Endothelial cell of umbilical vein (primary cell): ENCODE data around the gene FMN1. TPM values are rescaled to one million over a fixed set of nuclear protein-coding genes. Genes with fewer than 3 reads are reported as not detected.

Experiments
- BruUV-seq: library from RNA; stranded (reverse); fragments of 400-500 nt; replicated peaks from 2 replicates; lab custom pipeline; 2021; lab: Mats Ljungman, UMichigan
- CTCF ChIA-PET: fragments of 300-600, 350-600 bp; sonication (Branson Sonifier 250); formaldehyde crosslinking; loops from one replicate; lab custom pipeline; 2021; ENCODE audit warnings: antibody characterized with exemption, inconsistent platforms; lab: Charles Lee
- POLR2A ChIA-PET: fragments of 300-600, 350-600 bp; sonication (Branson Sonifier 250); formaldehyde crosslinking; loops from one replicate; lab custom pipeline; 2021; ENCODE audit warnings: antibody characterized with exemption, inconsistent platforms; lab: Charles Lee
- DNase-seq: peaks from one replicate; pipeline ENCODE4 v3.0.0-alpha.2; 2011; ENCODE audit warnings: low read depth, low spot score
- FAIRE-seq: peaks from 2 replicates; lab custom pipeline; 2011; peaks lifted over from hg19 to GRCh38; lab: Jason Lieb, UNC
- H2AFZ ChIP-seq: 2 replicates; pipeline ENCODE4 v1.6.0; 2012; ENCODE audit warnings: low read depth, low read length, control low read depth, inconsistent platforms
- H3K27ac ChIP-seq: 2 replicates; pipeline ENCODE4 v1.5.1; 2011; ENCODE audit warnings: low read depth, mild to moderate bottlenecking, control low read depth, low read length, moderate library complexity; ENCODE audit not compliant: insufficient read depth
- H3K27me3 ChIP-seq, 2 experiments: 2 replicates each; pipeline versions ENCODE4 v1.6.0 to v1.6.1; 2011; ENCODE audit warnings: low read length in 2 of 2, mixed read lengths in 1 of 2; ENCODE audit not compliant: control insufficient read depth in 2 of 2, insufficient read depth in 2 of 2
- H3K36me3 ChIP-seq, 2 experiments: 2 replicates in 1 of 2; 3 replicates in 1 of 2; pipeline ENCODE4 v1.5.1; 2011; ENCODE audit warnings: low read length in 2 of 2, mild to moderate bottlenecking in 1 of 2, moderate library complexity in 1 of 2; ENCODE audit not compliant: control insufficient read depth in 2 of 2, insufficient read depth in 2 of 2; ENCODE audit errors: extremely low read depth in 1 of 2
- H3K4me1 ChIP-seq: 3 replicates; pipeline ENCODE4 v1.5.1; 2011; ENCODE audit warnings: mild to moderate bottlenecking, low read length; ENCODE audit not compliant: control insufficient read depth, insufficient read depth; ENCODE audit errors: extremely low read depth
- H3K4me2 ChIP-seq: 2 replicates; pipeline ENCODE4 v1.6.1; 2011; ENCODE audit warnings: low read length, control low read depth, mixed read lengths; ENCODE audit not compliant: insufficient read depth
- H3K4me3 ChIP-seq, 3 experiments: fragments of 200-600 bp in 1 of 3; sonication (generic), shearing (Covaris generic) in 1 of 3; replicated peaks in 1 of 3; 2 replicates each; pipeline ENCODE4 v1.5.1; 2011 to 2016; ENCODE audit warnings: control low read depth in 3 of 3, low read length in 3 of 3, mild to moderate bottlenecking in 2 of 3, inconsistent platforms in 1 of 3, low read depth in 1 of 3, moderate library complexity in 1 of 3; ENCODE audit not compliant: insufficient read depth in 1 of 3
- H3K79me2 ChIP-seq: 2 replicates; pipeline ENCODE4 v1.6.0; 2012; ENCODE audit warnings: low read length, inconsistent platforms; ENCODE audit not compliant: control insufficient read depth, insufficient read depth
- H3K9ac ChIP-seq: replicated peaks from 2 replicates; pipeline ENCODE3; 2011; ENCODE audit warnings: low read length, control low read depth; ENCODE audit not compliant: insufficient read depth; ENCODE audit errors: extremely low read depth
- H3K9me1 ChIP-seq: replicated peaks from 3 replicates; pipeline ENCODE4 v1.6.0; 2011; ENCODE audit warnings: mild to moderate bottlenecking, low read length; ENCODE audit not compliant: control insufficient read depth, insufficient read depth; ENCODE audit errors: extremely low read depth
- H3K9me3 ChIP-seq: replicated peaks from 2 replicates; pipeline ENCODE4 v1.5.1; 2012; ENCODE audit warnings: low read length, inconsistent platforms; ENCODE audit not compliant: control insufficient read depth, insufficient read depth
- H4K20me1 ChIP-seq: replicated peaks from 2 replicates; pipeline ENCODE3; 2011; ENCODE audit warnings: mild to moderate bottlenecking, low read length; ENCODE audit not compliant: control insufficient read depth, insufficient read depth; ENCODE audit errors: extremely low read depth
- EZH2 ChIP-seq: IDR thresholded peaks from 2 replicates; pipeline ENCODE4 v1.6.1; 2012; ENCODE audit warnings: borderline replicate concordance, low read depth, mild to moderate bottlenecking, moderate library complexity, low read length, inconsistent platforms; ENCODE audit not compliant: severe bottlenecking
- MYC ChIP-seq: IDR thresholded peaks from one replicate; pipeline ENCODE4 v1.6.1; 2011; ENCODE audit warnings: mild to moderate bottlenecking, low read depth, low read length
- dilution Hi-C: fragments of 300-500 bp; cut with MboI; formaldehyde crosslinking; loops from one replicate; pipeline ENCODE4 v1.15.0; 2019; ENCODE audit warnings: low sequenced_read_pairs; ENCODE audit not compliant: extremely low pct_ligation_motif_present
- intact Hi-C: fragments of 100-400 bp; cut with micrococcal nuclease; formaldehyde crosslinking; loops from one replicate; pipeline ENCODE4 v1.10.0; 2022
- polyA plus RNA-seq, 4 experiments: library from polyadenylated mRNA; depleted of rRNA in 3 of 4; stranded (reverse) in 3 of 4; unstranded in 1 of 4; fragments of >200 nt; gene quantifications; 2 replicates each; pipeline versions ENCODE4 v1.2.1 to v1.2.3, GENCODE V29; 2011 to 2012; ENCODE audit warnings: missing spikeins in 1 of 4
- total RNA-seq: library from RNA; stranded (reverse); gene quantifications from 2 replicates; pipeline ENCODE4 v1.2.3, GENCODE V29; 2021
- TF ChIP-seq, protein P1 (sequence below): IDR thresholded peaks from 2 replicates; pipeline ENCODE4 v1.6.1; 2011; ENCODE audit not compliant: insufficient read depth, insufficient read length

FMN1 gene
- total and polyA plus RNA-seq, 2 donors (not counting 3 experiments of a cell fraction or from before 2014, with no cell fraction given) = 0.01 to 0.29 TPM

DNA sequence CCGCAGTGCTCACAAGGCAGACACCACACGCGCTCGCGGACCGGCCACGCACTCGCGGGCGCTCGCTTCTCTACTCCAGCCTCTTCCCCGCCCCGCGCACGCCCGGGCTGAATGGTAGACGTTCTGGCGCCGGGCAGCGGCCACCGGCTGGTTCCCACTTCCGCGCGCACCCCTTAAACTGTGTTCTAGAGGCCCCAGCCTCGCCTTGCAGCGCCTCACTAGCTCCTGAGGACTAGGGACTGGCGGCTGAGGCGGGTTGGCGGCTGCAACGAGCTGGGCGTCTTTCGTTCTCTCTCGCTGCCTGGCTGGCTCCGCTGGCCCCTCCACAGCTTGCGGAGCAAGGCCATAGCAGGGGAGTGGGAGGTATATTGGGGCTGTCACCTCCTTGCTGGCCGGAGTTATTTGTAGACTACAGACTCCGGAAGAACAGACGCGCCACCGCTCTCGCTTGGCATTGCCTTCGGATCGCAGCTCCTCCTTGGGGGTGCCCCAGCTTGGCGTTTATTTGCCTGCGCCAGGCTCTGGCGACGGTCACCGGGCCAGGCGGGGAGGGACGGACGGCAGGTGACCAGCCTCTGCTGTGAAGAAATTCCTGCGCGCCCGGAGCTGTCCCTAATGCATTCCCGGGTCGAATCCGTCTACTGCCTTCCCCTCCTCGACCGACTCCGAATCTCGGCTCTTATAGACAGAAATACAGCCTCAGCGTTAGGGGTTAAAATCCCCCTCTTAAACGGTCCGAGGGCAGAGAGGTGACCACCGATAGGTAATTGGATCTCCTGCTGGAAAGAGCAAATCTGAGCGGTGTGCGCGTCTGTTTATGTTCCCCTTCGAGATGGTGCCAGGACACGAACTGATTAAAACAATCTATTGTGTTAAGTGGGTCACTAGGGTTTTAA lies 475.4 kb downstream of the FMN1 start:
- intact Hi-C loops = no loop called here
- Histone ChIP-seq H3K79me2 (no peaks in the 10 kb centered on the region), H2AFZ (peak overlapping the region; percentile 36), H3K9ac (no peak overlapping the region), H3K27ac (no peak overlapping the region), H3K9me3 (no peaks in the 10 kb centered on the region), H3K27me3 (peaks cover 56 to 85% of the 10 kb centered on the region in 2 experiments), H3K9me1 (no peaks in the 10 kb centered on the region), H3K36me3 (no peaks in the 10 kb centered on the region), H4K20me1 (no peaks in the 10 kb centered on the region), H3K4me3 (peak overlapping the region in 2 of 3 experiments; percentile 8 to 35), H3K4me1 (peaks cover 4% of the 10 kb centered on the region), H3K4me2 (peak overlapping the region; percentile 39)
- no peak for DNase-seq
- dilution Hi-C loops = no loop called here
- ChIA-PET POLR2A (no interaction called here), CTCF (interaction anchor here (0.7 to 1.6 kb wide), 3 partner anchors 31 to 217 kb away, joined by 3 to 5 read pairs (median 3); no protein-coding TSS in a partner anchor)
- peak; percentile 24 for FAIRE-seq
- TF ChIP-seq EZH2 (peak; percentile 81), MYC (no peak)
- BruUV-seq = no TSS peak

DNA sequence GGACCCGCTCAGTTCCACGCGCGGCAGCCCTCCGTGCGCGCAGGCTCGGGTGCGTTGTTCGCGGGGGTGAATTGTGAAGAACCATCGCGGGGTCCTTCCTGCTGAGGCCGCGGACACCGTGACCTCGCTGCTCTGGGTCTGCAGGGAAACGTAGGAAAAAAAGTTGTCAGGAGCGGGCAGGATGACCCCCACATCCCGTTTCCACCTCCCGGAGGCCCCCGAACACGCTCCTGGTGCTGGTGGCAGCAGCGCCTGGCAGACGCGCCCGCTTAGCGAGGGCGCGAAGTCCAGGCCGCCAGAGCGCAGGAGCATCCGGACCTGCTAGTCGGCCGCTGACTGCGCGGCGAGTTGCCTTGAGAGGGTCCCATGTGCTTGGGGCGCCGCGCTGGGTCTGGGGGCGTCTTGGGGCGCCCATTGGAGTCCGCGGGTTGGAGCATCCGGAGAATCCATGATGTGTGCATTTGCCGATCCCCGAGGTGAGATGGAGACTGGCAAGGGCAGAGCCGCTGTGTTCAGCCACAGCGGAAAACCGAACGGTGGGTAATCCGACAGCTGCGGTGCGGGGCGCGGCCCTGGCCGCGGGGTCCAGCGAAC lies 476.2 kb downstream of the FMN1 start:
- peak overlapping the region; percentile 36 for H2AFZ ChIP-seq
- H3K27me3 ChIP-seq = peaks cover 55 to 87% of the 10 kb centered on the region in 2 experiments
- no TSS peak for BruUV-seq
- TF ChIP-seq EZH2 = peak; percentile 98
- TF ChIP-seq, protein P1, sequence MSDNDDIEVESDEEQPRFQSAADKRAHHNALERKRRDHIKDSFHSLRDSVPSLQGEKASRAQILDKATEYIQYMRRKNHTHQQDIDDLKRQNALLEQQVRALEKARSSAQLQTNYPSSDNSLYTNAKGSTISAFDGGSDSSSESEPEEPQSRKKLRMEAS = no peak
- dilution Hi-C loops = no loop called here
- peak; percentile 37 for FAIRE-seq
- H3K36me3 ChIP-seq = no peaks in the 10 kb centered on the region
- no peaks in the 10 kb centered on the region for H3K79me2 ChIP-seq
- H3K9me1 ChIP-seq = no peaks in the 10 kb centered on the region
- ChIA-PET POLR2A (no interaction called here), CTCF (interaction anchor here (0.7 to 1.6 kb wide), 2 partner anchors 31 to 218 kb away, joined by 3 to 5 read pairs; no protein-coding TSS in a partner anchor)
- intact Hi-C loops = no loop called here
- H3K27ac ChIP-seq = no peak overlapping the region
- no peak overlapping the region for H3K9ac ChIP-seq
- no peak overlapping the region for H3K4me3 ChIP-seq
- peak overlapping the region; percentile 39 for H3K4me2 ChIP-seq
- H3K9me3 ChIP-seq = no peaks in the 10 kb centered on the region
- DNase-seq = peak; percentile 8
- H4K20me1 ChIP-seq = no peaks in the 10 kb centered on the region
- peaks cover 4% of the 10 kb centered on the region for H3K4me1 ChIP-seq
